GM18868 (cell line): ENCODE results near the gene GRAMD2A.

Experiments
- ATAC-seq: cut with Tn5 transposase; IDR thresholded peaks from one replicate; pipeline ENCODE4 v1.9.1; 2021; ENCODE audit warnings: mild to moderate bottlenecking, moderate library complexity; ENCODE audit not compliant: unreplicated experiment

The GRAMD2A gene

DNA sequence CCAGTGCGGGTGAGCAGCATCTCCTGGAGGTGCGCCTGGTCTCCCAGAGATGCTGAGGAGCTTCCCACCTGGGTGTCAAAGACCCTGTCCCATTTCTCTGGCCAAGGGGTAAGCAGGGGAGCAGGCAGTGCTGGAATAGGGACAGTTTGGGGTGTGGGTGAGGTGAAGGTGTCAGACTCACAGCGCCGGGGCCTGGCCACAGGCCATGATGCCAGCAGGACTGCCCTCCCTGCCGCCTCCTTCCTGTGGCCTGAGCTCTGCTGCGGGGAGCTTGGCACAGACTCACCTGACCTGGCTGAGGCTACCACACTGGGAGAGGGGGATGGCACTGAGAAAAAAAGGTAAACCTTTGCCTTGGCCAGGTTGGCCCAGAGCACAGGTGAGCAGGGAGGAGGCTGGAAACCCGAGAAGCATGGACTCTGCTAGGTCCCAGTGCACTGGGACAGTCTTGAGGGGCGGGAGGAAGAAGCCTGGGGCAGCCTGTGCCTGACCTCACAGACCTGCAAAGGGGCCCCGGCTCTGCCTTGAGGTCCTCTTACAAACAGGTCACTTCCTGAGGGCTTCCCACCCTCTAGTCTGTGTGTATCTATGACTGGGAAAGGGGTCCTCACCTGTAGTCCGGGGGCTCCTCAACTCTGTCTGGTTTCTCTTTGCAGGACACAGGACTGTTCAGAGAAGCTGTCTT is 28.2 kb downstream of the GRAMD2A start:
- ATAC-seq: no peak

DNA sequence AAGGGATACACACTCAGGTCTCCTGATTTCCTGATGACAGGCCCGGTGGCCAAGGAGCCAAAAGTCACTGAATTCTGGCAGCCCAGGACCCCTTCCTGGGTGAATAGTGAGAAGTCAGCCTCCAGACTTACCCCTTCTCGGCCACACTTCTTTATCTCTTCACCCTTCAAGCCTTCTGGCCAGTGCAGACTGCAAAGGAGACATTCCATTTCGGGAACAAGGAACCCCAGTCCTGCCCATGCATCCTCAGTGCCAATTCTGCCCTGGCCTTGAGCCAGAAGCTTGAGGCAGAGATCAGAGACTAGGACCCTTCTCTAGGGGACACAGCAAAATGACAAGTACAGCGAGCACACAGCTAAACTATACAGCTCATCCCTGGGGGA is 28.8 kb downstream of the GRAMD2A start:
- no peak for ATAC-seq

DNA sequence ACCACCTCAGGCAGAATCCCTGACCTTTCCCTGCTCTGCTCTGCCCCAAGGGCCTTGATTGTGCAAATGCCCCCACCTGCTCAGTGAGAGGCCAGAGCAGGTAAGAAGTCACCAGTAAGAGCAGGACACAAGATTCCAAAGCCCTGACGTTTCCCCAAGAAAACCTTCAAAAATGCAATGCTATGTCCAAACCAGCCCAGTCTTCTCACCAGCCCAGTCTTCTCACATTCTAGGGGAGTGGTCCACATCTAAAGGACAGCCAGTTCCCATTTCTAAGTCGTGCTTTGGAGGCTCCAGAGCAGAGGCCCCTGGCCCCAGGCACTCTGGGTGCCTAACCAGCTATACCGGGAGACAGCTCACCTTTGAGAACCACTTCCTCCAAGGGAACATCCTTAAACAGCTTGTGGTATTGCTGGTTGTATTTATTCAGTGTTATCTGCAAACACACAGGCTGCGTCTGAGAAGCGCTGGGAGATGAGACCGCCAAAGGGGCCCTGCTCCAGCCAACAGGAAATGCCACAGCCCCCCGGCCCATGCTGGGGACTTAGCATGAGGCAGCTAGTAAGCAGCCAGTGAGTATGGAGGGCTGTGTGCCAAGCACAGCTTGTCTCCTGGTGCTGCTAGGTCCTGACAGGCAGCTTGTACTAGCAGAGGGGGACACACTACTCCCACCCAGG is 29.3 kb downstream of the GRAMD2A start:
- ATAC-seq: no peak

DNA sequence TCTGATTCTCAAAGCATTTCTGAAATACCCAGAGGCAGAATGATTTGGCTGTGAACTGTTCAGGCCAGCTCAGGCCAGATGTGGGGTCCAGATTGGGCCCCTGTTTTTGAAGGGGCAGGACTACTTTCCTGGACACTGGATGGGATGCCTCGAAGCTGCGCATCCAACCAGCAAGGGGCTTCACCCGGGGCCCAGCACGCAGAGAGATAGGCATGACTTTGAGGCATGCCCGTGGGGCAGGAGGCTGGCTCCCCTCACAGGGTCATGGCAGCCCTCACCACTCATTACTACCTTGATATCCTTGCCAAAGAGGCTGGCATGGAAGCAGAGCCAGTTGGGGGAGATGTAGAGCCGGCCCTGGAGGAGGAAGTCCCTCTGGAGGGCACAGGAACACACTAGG is 30.1 kb downstream of the GRAMD2A start:
- no peak for ATAC-seq

GRCh38 chr15:72166716-72167417 is 30.7 kb downstream of the GRAMD2A start:
- no peak for ATAC-seq

GRCh38 chr15:72163719-72164118 is 33.9 kb downstream of the GRAMD2A start:
- ATAC-seq: no peak

DNA sequence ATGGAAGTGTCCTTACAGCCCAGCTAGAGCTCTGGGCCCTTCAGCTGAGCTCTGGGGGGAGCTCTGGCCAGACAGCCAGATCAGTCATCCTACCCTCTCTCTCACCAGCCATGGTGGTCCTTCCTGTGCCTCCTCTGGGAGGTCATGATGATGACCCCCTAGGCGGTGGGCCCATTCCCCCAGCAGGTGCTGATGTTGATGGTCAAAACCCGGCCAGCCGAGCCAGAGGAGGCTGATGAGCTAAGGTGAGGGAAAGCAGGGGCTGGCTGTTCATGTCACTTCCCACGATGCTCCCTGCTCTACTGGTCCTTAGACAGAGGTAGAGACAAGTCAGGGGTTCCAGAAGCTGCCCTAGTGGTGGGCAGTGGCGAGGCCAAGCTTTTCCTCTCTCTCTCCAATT is 35.0 kb downstream of the GRAMD2A start:
- no peak for ATAC-seq

- no peak for ATAC-seq
Observed at GRCh38 chr15:72161361-72162132, 36.0 kb downstream of the GRAMD2A start.

GRCh38 chr15:72160696-72161245 is 36.8 kb downstream of the GRAMD2A start:
- no peak for ATAC-seq

- ATAC-seq: no peak
Observed at GRCh38 chr15:72156928-72157327, 40.7 kb downstream of the GRAMD2A start.

GRCh38 chr15:72155635-72156616 is 41.7 kb downstream of the GRAMD2A start:
- peak; percentile 50 for ATAC-seq

DNA sequence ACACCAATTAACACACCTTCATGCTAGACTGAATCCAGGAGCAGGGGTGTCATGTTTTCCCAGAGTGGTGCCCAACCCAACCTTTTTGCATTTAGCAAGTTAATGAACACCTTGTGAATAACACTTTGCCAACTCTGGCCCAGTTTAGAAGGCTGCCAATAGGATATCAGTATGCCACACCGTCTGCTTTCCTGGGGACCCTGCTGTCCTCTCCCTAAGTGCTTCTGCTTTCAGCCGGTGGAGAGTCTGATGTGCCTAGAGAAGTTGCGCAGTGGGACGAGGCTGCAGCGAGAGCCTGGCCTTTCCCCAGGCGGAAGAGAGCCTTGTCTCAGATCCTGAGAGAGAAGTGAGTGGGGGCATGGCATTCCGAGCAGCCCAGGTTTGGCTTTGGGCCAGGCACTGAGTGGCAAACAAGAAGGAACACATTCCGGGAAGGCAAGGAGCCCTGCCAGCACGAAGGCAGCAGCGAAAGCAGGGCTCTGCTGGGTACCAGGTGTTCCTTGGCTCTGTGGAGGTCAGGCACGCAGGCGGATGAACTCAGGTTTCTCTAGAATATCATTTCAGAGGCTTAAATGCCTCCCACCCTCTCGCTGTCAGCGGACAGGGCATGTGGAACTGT is 42.5 kb downstream of the GRAMD2A start:
- ATAC-seq: no peak

DNA sequence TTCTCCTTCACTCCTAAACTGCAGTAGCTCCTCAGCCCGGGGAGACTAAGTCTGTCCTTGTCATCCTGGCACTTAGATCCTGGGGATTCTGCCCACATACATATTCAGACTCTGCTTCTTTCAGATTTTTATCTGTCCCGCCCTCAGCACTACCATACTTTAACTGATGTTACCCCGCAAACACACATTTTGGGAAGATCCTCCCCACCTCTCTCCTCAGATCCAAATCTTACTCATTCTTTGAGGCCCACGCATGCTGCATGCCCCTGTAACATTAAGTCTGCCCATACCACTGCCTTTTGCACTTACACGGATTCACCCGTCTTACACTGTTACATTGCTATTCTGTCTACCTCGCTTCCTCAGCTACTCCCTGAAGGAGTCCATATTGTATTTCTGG is 43.3 kb downstream of the GRAMD2A start:
- ATAC-seq: no peak

GRCh38 chr15:72153269-72154000 is 44.2 kb downstream of the GRAMD2A start:
- no peak for ATAC-seq

GRCh38 chr15:72147418-72147817 is 50.2 kb downstream of the GRAMD2A start:
- no peak for ATAC-seq

DNA sequence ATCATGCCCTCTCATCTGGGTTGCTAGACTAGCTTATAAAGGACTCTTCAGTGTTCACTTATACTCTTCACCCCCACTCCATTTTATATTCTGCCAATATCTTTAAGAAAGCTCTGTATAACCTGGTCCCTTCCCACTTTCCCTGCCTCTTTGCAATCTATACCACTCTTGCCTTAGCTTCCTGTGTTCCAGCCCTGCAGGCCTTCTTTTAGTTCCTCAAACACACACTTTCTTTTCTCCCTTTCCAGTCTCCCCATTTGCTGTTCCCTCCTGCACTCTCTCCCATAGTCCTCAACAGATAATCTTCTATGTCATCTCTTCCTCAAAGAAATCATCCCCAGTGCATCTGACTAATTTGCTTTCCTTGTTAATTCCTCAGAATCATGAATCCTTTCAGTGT is 50.7 kb downstream of the GRAMD2A start:
- ATAC-seq: no peak

DNA sequence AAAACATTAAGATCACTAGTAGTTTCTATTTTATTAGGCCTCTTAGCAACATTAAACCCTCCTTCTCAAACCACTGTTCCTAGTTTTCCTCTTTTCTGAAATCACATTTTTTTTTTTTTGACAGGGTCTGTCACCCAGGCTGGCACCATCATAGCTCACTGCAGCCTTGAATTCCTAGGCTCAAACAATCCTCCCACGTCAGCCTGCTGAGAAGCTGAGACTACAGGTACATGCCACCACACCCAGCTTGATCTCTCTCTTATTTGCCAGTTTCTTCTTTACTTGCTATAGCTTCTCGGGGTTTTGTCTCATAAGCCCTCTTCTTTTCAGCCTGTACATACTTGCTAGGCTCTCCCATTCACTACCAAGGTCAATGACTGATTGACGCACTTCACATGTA is 51.4 kb downstream of the GRAMD2A start:
- no peak for ATAC-seq

DNA sequence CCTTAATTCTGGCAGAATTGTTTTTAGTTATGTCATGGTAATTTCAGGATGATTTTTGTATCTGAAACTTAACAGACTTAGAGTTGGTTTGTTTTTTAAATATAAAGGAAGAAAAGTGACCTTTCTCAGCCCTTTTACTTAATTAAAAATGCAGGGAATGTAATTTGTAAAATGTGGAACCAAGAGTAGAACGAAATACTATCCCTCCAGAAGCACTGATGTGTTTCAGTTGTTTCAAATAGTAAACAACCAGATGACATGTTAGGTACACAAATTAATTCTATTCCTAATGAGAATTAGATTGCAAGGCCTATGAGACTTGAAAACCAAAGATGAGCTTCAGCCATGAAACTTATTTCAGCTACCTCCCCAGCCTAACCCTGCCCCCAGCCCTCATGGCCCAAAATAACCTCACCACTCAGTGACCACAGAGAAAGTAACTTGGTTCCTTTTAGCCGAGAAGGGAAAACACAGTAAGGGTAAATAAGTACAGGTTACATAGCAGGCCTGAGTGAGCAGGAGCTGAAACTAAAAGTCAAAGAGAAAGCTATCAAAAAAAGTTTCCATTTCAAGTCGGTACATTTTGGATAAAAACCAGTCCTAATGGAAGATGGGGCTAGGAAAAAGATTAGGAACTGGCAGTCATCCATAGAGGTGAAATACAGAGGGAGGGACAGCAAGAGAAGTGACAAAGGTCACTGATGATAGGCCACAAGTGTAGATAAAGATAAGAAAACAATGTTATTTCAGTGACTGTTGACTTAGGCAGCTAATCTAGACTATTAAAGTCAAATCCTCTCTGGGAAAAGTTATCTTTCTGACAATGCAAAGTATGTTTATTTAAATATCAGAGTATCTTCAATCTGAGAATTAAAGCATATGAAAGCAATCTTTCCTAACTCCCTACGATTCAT is 56.2 kb downstream of the GRAMD2A start:
- peak; percentile 99 for ATAC-seq
